ENCODE results near the gene UQCC5.

DNA sequence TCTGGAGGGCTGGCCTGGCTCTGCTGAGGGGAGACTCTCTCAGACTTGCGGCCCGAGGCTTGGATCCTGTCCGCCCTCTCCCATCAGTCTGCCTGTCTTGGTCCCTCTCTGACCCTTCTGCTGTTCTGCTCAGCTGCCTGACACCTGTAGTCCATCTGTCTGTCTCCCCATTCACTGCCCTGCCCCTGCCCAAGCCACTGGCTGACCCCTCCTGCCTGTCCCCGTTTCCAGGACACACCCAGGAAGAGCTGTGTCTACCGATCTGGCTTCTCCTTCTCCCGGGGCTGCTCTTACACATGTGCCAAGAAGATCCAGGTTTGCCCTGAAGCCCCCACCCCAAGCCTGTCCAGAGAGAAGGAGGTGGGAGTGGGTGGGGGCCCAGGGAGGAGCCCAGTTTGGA lies 21.2 kb upstream of the UQCC5 start:
- TF ChIP-seq CTCF (IDR thresholded peaks at IDR 0.05; ENCODE audit: poor library complexity, severe bottlenecking) (no peak), EZH2 (IDR thresholded peaks at IDR 0.05; ENCODE audit: borderline replicate concordance, insufficient read depth, low read length, poor library complexity, severe bottlenecking) (no peak)
